GM23338 (cell line): ENCODE measurements around the gene MCC. TPM values are rescaled to one million over a fixed set of nuclear protein-coding genes. Genes with fewer than 3 reads are reported as not detected.

Source experiments
- ATAC-seq: fragments of 200-7000 bp; cut with Tn5 transposase; 3 replicates; pipeline ENCODE4 v1.9.1; 2020
- DNase-seq: peaks from one replicate; pipeline ENCODE4 v3.0.0-alpha.2; 2015; ENCODE audit warnings: low spot score
- H2AFZ ChIP-seq: fragments of 200-600 bp; sonication (generic); 2 replicates; pipeline ENCODE4 v1.8.0; 2016; ENCODE audit warnings: antibody characterized with exemption, mild to moderate bottlenecking, moderate library complexity
- H3F3A ChIP-seq: fragments of 200-600 bp; sonication (generic); replicated peaks from 2 replicates; pipeline ENCODE4 v1.8.0; 2017; ENCODE audit warnings: antibody characterized with exemption, mixed run types, low read depth
- H3K27ac ChIP-seq: fragments of 200-600 bp; sonication (generic); 2 replicates; pipeline ENCODE4 v1.6.1; 2016; ENCODE audit warnings: low read depth
- H3K27me3 ChIP-seq: fragments of 200-600 bp; sonication (generic); 2 replicates; pipeline ENCODE4 v1.8.0; 2016; ENCODE audit warnings: mild to moderate bottlenecking, mixed run types, moderate library complexity; ENCODE audit not compliant: insufficient read depth
- H3K36me3 ChIP-seq: fragments of 200-600 bp; sonication (generic); 2 replicates; pipeline ENCODE4 v1.8.0; 2016; ENCODE audit warnings: mild to moderate bottlenecking; ENCODE audit not compliant: insufficient read depth
- H3K4me1 ChIP-seq: fragments of 200-600 bp; sonication (generic); 2 replicates; pipeline ENCODE4 v1.8.0; 2016; ENCODE audit warnings: mild to moderate bottlenecking, moderate library complexity; ENCODE audit not compliant: insufficient read depth
- H3K4me2 ChIP-seq: fragments of 200-600 bp; sonication (generic); 2 replicates; pipeline ENCODE4 v1.7.1; 2017; ENCODE audit warnings: mixed run types
- H3K4me3 ChIP-seq: fragments of 200-600 bp; sonication (generic); 2 replicates; pipeline ENCODE4 v1.6.1; 2016; ENCODE audit warnings: mixed run types
- H3K79me2 ChIP-seq: fragments of 200-600 bp; sonication (generic); replicated peaks from 2 replicates; pipeline ENCODE4 v1.8.0; 2017; ENCODE audit warnings: mild to moderate bottlenecking; ENCODE audit not compliant: insufficient read depth
- H3K9me2 ChIP-seq: fragments of 200-600 bp; sonication (generic); 2 replicates; pipeline ENCODE4 v1.8.0; 2017; ENCODE audit not compliant: insufficient read depth
- H4K20me1 ChIP-seq: fragments of 200-600 bp; sonication (generic); replicated peaks from 2 replicates; pipeline ENCODE4 v1.8.0; 2017; ENCODE audit warnings: mild to moderate bottlenecking; ENCODE audit not compliant: insufficient read depth
- H3K27ac Mint-ChIP-seq: 2 replicates; pipeline ENCODE4 v1.8.0; 2020; ENCODE audit warnings: inconsistent platforms, mild to moderate bottlenecking, moderate library complexity, mixed read lengths
- H3K27me3 Mint-ChIP-seq: 3 replicates; pipeline ENCODE4 v1.8.0; 2022; ENCODE audit warnings: low read depth, mild to moderate bottlenecking, moderate library complexity, mixed read lengths, inconsistent platforms; ENCODE audit not compliant: insufficient read depth, poor library complexity
- H3K36me3 Mint-ChIP-seq: 3 replicates; pipeline ENCODE4 v1.8.0; 2021; ENCODE audit warnings: low read depth, mild to moderate bottlenecking, inconsistent platforms, moderate library complexity, mixed read lengths
- H3K4me1 Mint-ChIP-seq: 3 replicates; pipeline ENCODE4 v1.8.0; 2020; ENCODE audit warnings: mild to moderate bottlenecking, inconsistent platforms, mixed read lengths
- H3K4me3 Mint-ChIP-seq: 3 replicates; pipeline ENCODE4 v1.8.0; 2021; ENCODE audit warnings: moderate library complexity, mild to moderate bottlenecking, inconsistent platforms, mixed read lengths
- H3K9me3 Mint-ChIP-seq: 3 replicates; pipeline ENCODE4 v1.8.0; 2020; ENCODE audit warnings: moderate library complexity, mild to moderate bottlenecking, inconsistent platforms, mixed read lengths
- CREB1 ChIP-seq: fragments of 250-450 bp; sonication (Bioruptor Pico); IDR thresholded peaks from 2 replicates; pipeline ENCODE4 v1.5.0; 2020; ENCODE audit warnings: low read depth, mild to moderate bottlenecking, moderate library complexity
- CTCF ChIP-seq, 2 experiments: fragments of 200-600 bp in 1 of 2; sonication (generic) in 1 of 2; conservative IDR thresholded peaks; 2 replicates each; pipeline versions ENCODE4 v1.5.1 to v1.6.1; 2016 to 2017; ENCODE audit warnings: antibody characterized with exemption in 2 of 2, low read depth in 2 of 2, mild to moderate bottlenecking in 2 of 2, moderate library complexity in 1 of 2
- EZH2 ChIP-seq: fragments of 200-600 bp; sonication (generic); IDR thresholded peaks from one replicate; pipeline ENCODE4 v1.8.0; 2017; ENCODE audit warnings: antibody characterized with exemption, mild to moderate bottlenecking, low read depth; ENCODE audit not compliant: unreplicated experiment
- EZH2phosphoT487 ChIP-seq: fragments of 200-600 bp; sonication (generic); IDR thresholded peaks from one replicate; pipeline ENCODE4 v1.8.1; 2018; ENCODE audit warnings: antibody characterized with exemption; ENCODE audit not compliant: unreplicated experiment
- JUNB ChIP-seq: IDR thresholded peaks from one replicate; pipeline ENCODE4 v1.6.1; 2016; ENCODE audit warnings: antibody characterized with exemption; ENCODE audit not compliant: unreplicated experiment
- NANOG ChIP-seq: IDR thresholded peaks from 2 replicates; pipeline ENCODE4 v1.6.1; 2016; ENCODE audit warnings: antibody characterized with exemption, borderline replicate concordance
- POLR2AphosphoS5 ChIP-seq: IDR thresholded peaks from 2 replicates; pipeline ENCODE4 v1.6.1; 2016; ENCODE audit warnings: antibody characterized with exemption, low read depth
- REST ChIP-seq: IDR thresholded peaks from one replicate; pipeline ENCODE4 v1.6.1; 2018; ENCODE audit warnings: antibody characterized with exemption; ENCODE audit not compliant: unreplicated experiment
- STAT1 ChIP-seq: IDR thresholded peaks from one replicate; pipeline ENCODE4 v1.6.1; 2016; ENCODE audit warnings: antibody characterized with exemption; ENCODE audit not compliant: unreplicated experiment
- ZNF114 ChIP-seq: fragments of 250-450 bp; sonication (Bioruptor Pico); IDR thresholded peaks from 2 replicates; pipeline ENCODE4 v1.5.0; 2020; ENCODE audit warnings: mild to moderate bottlenecking, moderate library complexity
- ZNF331 ChIP-seq: fragments of 250-450 bp; sonication (Bioruptor Pico); IDR thresholded peaks from 2 replicates; pipeline ENCODE4 v1.5.0; 2020; ENCODE audit warnings: low read depth, mild to moderate bottlenecking, moderate library complexity
- polyA plus RNA-seq: library from polyadenylated mRNA; unstranded; fragments of >200 nt; fragmentation: Nextera tagmentation; extraction: Ambion mirVana; gene quantifications from 2 replicates; pipeline ENCODE4 v1.2.1, GENCODE V29; 2016
- total RNA-seq: library from RNA; depleted of rRNA; stranded (reverse); fragments of >200 nt; shearing (Covaris generic); gene quantifications from 2 replicates; pipeline ENCODE4 v1.2.3, GENCODE V29; 2014
- TF ChIP-seq, protein P1 (sequence below): IDR thresholded peaks from 2 replicates; pipeline ENCODE4 v1.6.1; 2016; ENCODE audit warnings: antibody characterized with exemption

The MCC gene
- total and polyA plus RNA-seq, 2 experiments from 2014 or later = 3.8 to 10.1 TPM

DNA sequence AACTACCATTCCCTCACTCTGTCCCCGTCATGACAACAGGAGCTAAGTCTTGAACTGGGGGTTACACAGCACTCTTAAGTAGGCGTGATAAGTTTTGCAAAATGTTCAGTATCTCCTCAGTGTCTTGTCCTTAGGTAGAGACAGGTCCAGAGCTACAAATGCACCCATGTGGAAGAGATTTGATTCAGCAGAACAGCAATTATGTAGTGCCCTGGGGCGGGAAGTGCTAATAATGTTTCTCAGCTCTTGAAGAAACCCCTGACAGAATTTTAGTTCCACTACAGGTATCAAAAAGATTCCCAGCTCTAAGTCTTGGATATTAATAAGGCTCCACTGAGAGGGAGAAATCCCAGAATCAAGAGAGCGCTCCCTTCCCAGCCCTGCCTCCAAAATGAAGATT, 462.0 kb downstream of the MCC start (continued):
- TF ChIP-seq CTCF (conservative IDR thresholded peaks at IDR 0.05; ENCODE audit: low read depth in 2 of 2) = no peak
- no peak for TF ChIP-seq EZH2phosphoT487
- no peak for TF ChIP-seq STAT1

GRCh38 chr5:113025596-113025995, 462.7 kb downstream of the MCC start:
- DNase-seq (no peak), ATAC-seq (no peak)
- peaks cover 17% of the 10 kb centered on the region; the same call in 2 of the 3 replicates for H3K4me1 Mint-ChIP-seq
- no peak overlapping the region for H3K27ac Mint-ChIP-seq
- Histone ChIP-seq H3K27me3 (no peaks in the 10 kb centered on the region), H3K36me3 (no peaks in the 10 kb centered on the region), H3K27ac (no peak overlapping the region), H3K4me3 (no peak overlapping the region), H4K20me1 (no peaks in the 10 kb centered on the region; the same call in 1 of the 2 replicates), H3K79me2 (no peaks in the 10 kb centered on the region; the same call in 1 of the 2 replicates), H2AFZ (no peak overlapping the region), H3F3A (no peaks in the 10 kb centered on the region), H3K9me2 (peaks cover 3% of the 10 kb centered on the region; the same call in 1 of the 2 replicates), H3K4me2 (no peak overlapping the region), H3K4me1 (peaks cover 14% of the 10 kb centered on the region)
- H3K9me3 Mint-ChIP-seq = no peaks in the 10 kb centered on the region
- no peak overlapping the region for H3K4me3 Mint-ChIP-seq
- peaks cover 48% of the 10 kb centered on the region for H3K36me3 Mint-ChIP-seq
- H3K27me3 Mint-ChIP-seq = peaks cover 5% of the 10 kb centered on the region
- no peak for TF ChIP-seq ZNF114 (CRISPR knock-in tag)
- TF ChIP-seq STAT1 = no peak
- TF ChIP-seq CREB1 (CRISPR knock-in tag) = no peak
- no peak for TF ChIP-seq ZNF331 (CRISPR knock-in tag)
- TF ChIP-seq EZH2phosphoT487 = no peak
- no peak for TF ChIP-seq NANOG
- TF ChIP-seq REST = no peak
- TF ChIP-seq, protein P1, sequence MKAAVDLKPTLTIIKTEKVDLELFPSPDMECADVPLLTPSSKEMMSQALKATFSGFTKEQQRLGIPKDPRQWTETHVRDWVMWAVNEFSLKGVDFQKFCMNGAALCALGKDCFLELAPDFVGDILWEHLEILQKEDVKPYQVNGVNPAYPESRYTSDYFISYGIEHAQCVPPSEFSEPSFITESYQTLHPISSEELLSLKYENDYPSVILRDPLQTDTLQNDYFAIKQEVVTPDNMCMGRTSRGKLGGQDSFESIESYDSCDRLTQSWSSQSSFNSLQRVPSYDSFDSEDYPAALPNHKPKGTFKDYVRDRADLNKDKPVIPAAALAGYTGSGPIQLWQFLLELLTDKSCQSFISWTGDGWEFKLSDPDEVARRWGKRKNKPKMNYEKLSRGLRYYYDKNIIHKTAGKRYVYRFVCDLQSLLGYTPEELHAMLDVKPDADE = no peak
- TF ChIP-seq EZH2 = no peak
- TF ChIP-seq POLR2AphosphoS5 = no peak
- no peak for TF ChIP-seq JUNB
